ENCODE data around the gene IL17F. TPM values are rescaled to one million over a fixed set of nuclear protein-coding genes. Genes with fewer than 3 reads are reported as not detected.

Gene IL17F
- total and polyA plus RNA-seq, 2 experiments from 2014 or later: not detected

GRCh38 chr6:52271852-52272460 lies 27.7 kb upstream of the IL17F start (continued):
- no peak for TF ChIP-seq ETS1 (IDR thresholded peaks at IDR 0.05)
- TF ChIP-seq EZH2 (IDR thresholded peaks at IDR 0.05; ENCODE audit: low read depth, unreplicated experiment): no peak

GRCh38 chr6:52263709-52264540 lies 19.6 kb upstream of the IL17F start:
- H3K4me3 Mint-ChIP-seq: no peak overlapping the region
- H3K27me3 ChIP-seq (ENCODE audit: insufficient read depth): no peaks in the 10 kb centered on the region
- H3K4me1 ChIP-seq (ENCODE audit: insufficient read depth): no peaks in the 10 kb centered on the region
- H3K9me3 Mint-ChIP-seq: no peaks in the 10 kb centered on the region; the same call in 2 of the 3 replicates
- no peak overlapping the region for H3K27ac Mint-ChIP-seq
- ATAC-seq (peak; percentile 64), DNase-seq (ENCODE audit: low spot score) (peak; percentile 74)
- H3K4me1 Mint-ChIP-seq: peaks cover 3% of the 10 kb centered on the region; the same call in 1 of the 3 replicates
- no peak overlapping the region for H3K4me2 ChIP-seq
- H3K27ac ChIP-seq (ENCODE audit: low read depth): no peak overlapping the region
- peaks cover 60% of the 10 kb centered on the region for H3K36me3 ChIP-seq (ENCODE audit: insufficient read depth)
- H3K27me3 Mint-ChIP-seq (ENCODE audit: insufficient read depth, low read depth, poor library complexity): peaks cover 8% of the 10 kb centered on the region
- no peak overlapping the region for H2AFZ ChIP-seq
- peaks cover 90% of the 10 kb centered on the region for H3K36me3 Mint-ChIP-seq (ENCODE audit: low read depth)
- H3K9me2 ChIP-seq (ENCODE audit: insufficient read depth): no peaks in the 10 kb centered on the region
- no peak overlapping the region for H3K4me3 ChIP-seq
- H3F3A ChIP-seq (replicated peaks; ENCODE audit: low read depth): peaks cover 28% of the 10 kb centered on the region
- H4K20me1 ChIP-seq (replicated peaks; ENCODE audit: insufficient read depth): peaks cover 20% of the 10 kb centered on the region
- no peaks in the 10 kb centered on the region for H3K79me2 ChIP-seq (replicated peaks; ENCODE audit: insufficient read depth)
- TF ChIP-seq STAT1 (IDR thresholded peaks at IDR 0.05; ENCODE audit: unreplicated experiment) (no peak), CTCF (conservative IDR thresholded peaks at IDR 0.05; ENCODE audit: low read depth in 2 of 2) (peak; percentile 89 to 97)

- Histone ChIP-seq H3K27me3 (ENCODE audit: insufficient read depth) (no peaks in the 10 kb centered on the region), H3K4me2 (no peak overlapping the region), H4K20me1 (replicated peaks; ENCODE audit: insufficient read depth) (peaks cover 19% of the 10 kb centered on the region), H3K36me3 (ENCODE audit: insufficient read depth) (peaks cover 49% of the 10 kb centered on the region), H3K4me3 (no peak overlapping the region), H3K4me1 (ENCODE audit: insufficient read depth) (no peaks in the 10 kb centered on the region), H3K27ac (ENCODE audit: low read depth) (no peak overlapping the region), H3F3A (replicated peaks; ENCODE audit: low read depth) (peaks cover 24% of the 10 kb centered on the region), H2AFZ (no peak overlapping the region), H3K79me2 (replicated peaks; ENCODE audit: insufficient read depth) (no peaks in the 10 kb centered on the region), H3K9me2 (ENCODE audit: insufficient read depth) (no peaks in the 10 kb centered on the region)
- peaks cover 3% of the 10 kb centered on the region; the same call in 1 of the 3 replicates for H3K4me1 Mint-ChIP-seq
- H3K4me3 Mint-ChIP-seq: no peak overlapping the region
- H3K36me3 Mint-ChIP-seq (ENCODE audit: low read depth): peaks cover 78% of the 10 kb centered on the region
- no peak for DNase-seq (ENCODE audit: low spot score)
- H3K27me3 Mint-ChIP-seq (ENCODE audit: insufficient read depth, low read depth, poor library complexity): peaks cover 8% of the 10 kb centered on the region
- no peak for ATAC-seq
- no peaks in the 10 kb centered on the region for H3K9me3 Mint-ChIP-seq
- H3K27ac Mint-ChIP-seq: peak overlapping the region; percentile 59; the same call in 1 of the 2 replicates
- TF ChIP-seq ZNF114 (CRISPR knock-in tag; IDR thresholded peaks at IDR 0.05) (no peak), ETS1 (IDR thresholded peaks at IDR 0.05) (no peak), CREB1 (CRISPR knock-in tag; IDR thresholded peaks at IDR 0.05; ENCODE audit: low read depth) (no peak), POLR2AphosphoS5 (IDR thresholded peaks at IDR 0.05; ENCODE audit: low read depth) (no peak), NANOG (IDR thresholded peaks at IDR 0.05; ENCODE audit: borderline replicate concordance) (no peak), REST (IDR thresholded peaks at IDR 0.05; ENCODE audit: unreplicated experiment) (no peak)
Measured at GRCh38 chr6:52262620-52263344, 18.5 kb upstream of the IL17F start.

All from GM23338 (cell line).